Subcutaneous adipose tissue (tissue), 4 donors: ENCODE measurements around the gene PARVB. TPM values are rescaled to one million over a fixed set of nuclear protein-coding genes. Genes with fewer than 3 reads are reported as not detected.

ENCODE experiments used
- total RNA-seq, 4 donors: library from RNA; depleted of rRNA; stranded (reverse); fragments of >200 nt; gene quantifications; one replicate each; pipeline ENCODE4 v1.1.0, GENCODE V29; 2016
- TF ChIP-seq, protein P1 (sequence below): fragments of 450-650 bp; IDR thresholded peaks from one replicate; pipeline ENCODE4 v1.5.1; 2016; ENCODE audit warnings: low read depth, mild to moderate bottlenecking, control low read depth, antibody characterized with exemption, moderate library complexity

Gene PARVB
- total RNA-seq, 4 donors from 2014 or later: 47.8 to 175 (median 52.8) TPM

DNA sequence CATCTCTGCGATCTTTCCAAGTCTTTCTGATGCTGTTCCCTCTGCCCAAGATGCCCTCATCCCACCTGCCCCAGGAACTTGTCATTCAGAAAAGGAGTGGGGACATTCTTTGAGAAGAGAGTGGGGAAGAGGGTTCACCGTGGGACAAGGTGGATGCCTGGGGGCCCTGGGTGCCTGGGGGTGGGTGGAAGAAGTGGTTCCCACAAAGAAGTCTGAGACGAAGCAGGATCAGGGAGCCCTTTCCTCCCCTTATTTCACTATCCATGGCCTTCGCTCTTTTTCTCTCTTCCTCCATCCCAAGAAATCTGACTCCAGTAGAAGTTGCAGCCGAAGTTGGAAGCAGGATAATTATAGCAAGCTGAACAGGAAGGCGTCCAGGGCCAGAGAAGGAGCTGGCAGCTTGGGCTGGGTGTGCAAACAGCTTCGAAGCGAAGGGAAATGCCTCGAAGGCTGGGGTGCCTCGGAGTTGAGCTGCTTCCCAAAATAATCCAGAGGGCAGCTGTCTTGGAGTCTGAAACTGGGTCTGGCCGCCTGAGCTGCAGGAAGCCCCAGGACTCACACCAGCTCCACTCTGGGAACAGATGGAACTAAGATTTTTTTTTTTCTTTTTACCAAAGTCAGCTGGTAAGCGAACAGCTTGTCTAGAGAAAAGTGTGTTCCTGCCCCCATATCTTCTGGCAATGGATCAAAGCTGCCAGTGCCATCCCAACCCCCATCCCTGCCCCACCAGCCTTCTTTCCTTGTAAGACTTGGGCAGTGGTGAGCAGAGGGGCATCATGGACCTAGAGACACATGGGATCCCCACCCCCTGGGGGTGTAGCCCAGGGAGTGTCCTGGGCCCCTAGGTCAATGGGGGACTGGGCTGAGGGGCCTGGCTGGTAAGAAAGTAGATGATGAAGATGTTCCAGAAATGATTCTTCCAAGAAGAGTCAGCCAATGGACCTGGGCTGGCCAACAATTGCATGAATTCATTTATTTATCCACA is 188.1 kb downstream of the PARVB start:
- TF ChIP-seq, protein P1, sequence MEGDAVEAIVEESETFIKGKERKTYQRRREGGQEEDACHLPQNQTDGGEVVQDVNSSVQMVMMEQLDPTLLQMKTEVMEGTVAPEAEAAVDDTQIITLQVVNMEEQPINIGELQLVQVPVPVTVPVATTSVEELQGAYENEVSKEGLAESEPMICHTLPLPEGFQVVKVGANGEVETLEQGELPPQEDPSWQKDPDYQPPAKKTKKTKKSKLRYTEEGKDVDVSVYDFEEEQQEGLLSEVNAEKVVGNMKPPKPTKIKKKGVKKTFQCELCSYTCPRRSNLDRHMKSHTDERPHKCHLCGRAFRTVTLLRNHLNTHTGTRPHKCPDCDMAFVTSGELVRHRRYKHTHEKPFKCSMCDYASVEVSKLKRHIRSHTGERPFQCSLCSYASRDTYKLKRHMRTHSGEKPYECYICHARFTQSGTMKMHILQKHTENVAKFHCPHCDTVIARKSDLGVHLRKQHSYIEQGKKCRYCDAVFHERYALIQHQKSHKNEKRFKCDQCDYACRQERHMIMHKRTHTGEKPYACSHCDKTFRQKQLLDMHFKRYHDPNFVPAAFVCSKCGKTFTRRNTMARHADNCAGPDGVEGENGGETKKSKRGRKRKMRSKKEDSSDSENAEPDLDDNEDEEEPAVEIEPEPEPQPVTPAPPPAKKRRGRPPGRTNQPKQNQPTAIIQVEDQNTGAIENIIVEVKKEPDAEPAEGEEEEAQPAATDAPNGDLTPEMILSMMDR: no peak

DNA sequence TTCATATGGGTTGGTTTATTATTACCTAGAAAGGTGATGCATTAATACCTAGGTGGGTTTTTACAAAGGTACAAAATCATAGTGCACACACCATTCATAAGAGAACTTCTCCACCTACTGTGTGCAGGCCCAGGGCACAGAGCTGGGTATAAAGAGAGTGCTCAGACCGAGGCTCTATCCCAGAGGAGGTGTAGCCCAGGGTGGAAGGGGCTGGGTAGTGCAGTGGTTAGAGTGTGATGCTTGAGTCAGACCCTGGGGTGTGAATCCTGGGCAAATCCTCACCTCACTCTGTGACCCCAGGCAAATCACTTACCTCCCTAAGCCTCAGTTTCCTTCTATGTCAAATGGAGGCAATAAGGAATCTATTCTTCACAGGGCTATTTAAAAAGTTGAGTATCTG is 188.8 kb downstream of the PARVB start:
- TF ChIP-seq, protein P1: no peak

DNA sequence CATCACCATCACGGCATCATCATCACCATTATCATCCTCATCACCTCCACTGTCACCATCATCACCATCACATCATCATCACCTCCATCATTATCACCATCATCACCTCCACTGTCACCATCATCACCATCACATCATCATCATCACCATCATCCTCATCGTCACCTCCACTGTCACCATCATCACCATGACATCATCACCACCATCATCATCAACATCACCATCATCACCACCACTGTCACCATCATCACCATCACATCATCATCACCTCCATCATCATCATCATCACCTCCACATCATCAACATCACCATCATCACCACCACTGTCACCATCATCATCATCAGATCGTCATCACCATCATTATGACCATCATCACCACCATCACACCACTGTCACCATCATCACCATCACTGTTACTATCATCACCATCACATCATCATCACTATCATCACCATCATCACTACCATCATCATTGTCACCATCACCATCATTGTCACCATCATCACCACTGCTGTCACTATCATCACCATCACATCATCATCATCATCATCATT is 189.5 kb downstream of the PARVB start:
- TF ChIP-seq, protein P1: no peak

DNA sequence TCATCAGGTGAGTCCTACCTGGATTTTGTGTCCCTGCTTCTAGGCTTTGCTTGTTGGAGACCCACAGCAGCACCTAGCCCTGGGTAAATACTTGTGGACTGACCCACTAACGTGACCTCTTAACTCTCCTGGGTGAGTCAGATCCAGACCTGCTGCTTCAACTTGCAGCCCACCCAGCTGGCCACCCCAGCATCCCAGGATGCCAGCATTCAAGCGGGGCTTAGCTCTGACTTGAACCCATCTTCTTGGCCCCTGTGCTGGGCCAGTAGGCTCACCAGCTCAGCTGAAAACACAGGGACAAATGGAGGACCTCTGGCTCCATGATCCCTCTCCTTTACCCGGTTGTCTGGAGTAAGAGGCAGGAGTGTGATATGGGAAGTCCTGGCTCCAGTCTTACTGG is 190.1 kb downstream of the PARVB start:
- TF ChIP-seq, protein P1: no peak

DNA sequence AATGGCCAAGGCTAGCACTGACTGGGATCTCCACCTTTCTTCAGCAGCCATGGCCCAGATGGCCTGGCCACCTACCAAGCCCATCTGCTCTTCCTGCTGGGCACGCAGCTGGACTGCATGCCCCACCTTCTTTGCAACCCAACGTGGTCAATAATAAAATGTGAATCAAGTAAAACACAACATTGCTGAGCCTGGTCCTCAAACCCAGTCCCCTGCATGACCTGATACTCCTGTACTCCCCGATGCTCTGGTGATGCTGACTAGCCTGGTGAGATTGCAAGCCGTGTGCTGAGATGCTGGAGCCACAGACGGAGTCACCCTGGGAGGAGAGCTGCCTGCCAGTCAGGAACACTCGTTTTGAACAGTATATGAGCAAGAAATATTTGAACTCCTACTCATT is 190.7 kb downstream of the PARVB start:
- TF ChIP-seq, protein P1: no peak

DNA sequence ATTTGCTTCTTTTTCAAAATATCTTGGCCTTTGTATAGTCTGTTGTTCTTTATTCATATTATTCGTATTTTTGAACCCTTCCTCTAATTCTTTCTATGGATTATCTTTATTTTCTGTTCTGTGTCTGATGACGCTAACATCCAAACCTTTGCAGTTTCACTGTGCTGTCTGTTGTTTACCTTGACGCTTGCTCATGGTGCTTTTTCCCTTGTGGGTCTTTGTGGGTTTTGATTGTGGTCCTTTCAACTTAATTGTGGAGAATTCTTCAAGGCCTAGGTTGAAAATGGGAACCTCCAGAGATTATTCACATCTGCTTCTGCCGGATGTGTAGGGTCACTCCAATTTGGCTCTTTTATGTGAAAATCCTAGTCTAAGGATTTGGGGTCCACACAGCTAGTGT is 191.2 kb downstream of the PARVB start:
- TF ChIP-seq, protein P1: no peak

DNA sequence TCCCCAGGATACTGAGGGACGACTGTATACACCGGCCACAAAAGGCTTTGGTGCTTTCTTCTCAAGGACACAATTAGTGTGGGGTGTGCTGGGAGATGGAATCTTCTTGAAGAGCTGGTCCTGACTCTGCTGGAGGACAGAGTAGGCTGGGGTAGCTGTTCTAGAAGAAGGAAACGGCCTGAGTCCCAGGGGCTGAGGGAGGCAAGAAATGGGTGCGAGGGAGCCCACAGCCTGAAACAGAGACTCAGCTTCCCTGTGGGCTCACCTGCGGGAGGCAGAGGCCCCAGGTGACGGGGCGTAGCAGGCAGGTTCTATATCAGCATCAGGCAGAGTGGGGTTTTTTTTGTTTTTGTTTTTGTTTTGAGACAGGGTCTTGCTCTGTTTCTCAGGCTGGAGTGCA is 193.2 kb downstream of the PARVB start:
- TF ChIP-seq, protein P1: no peak
